Testis (tissue), 2 donors: Measurements from ENCODE around the gene AKAP5.

ENCODE experiments used
- POLR2A ChIP-seq: fragments of 450-650 bp; IDR thresholded peaks from one replicate; pipeline ENCODE4 v1.6.1; 2017; ENCODE audit warnings: antibody characterized with exemption, mild to moderate bottlenecking, moderate library complexity
- TF ChIP-seq, protein P1 (sequence below), 3 experiments: fragments of 450-650 bp in 2 of 3; fragments of 200-600 bp in 1 of 3; sonication (generic) in 1 of 3; IDR thresholded peaks; one replicate each; pipeline ENCODE4 v1.5.1; 2016 to 2019; ENCODE audit warnings: antibody characterized with exemption in 3 of 3, mild to moderate bottlenecking in 2 of 3, moderate library complexity in 1 of 3

DNA sequence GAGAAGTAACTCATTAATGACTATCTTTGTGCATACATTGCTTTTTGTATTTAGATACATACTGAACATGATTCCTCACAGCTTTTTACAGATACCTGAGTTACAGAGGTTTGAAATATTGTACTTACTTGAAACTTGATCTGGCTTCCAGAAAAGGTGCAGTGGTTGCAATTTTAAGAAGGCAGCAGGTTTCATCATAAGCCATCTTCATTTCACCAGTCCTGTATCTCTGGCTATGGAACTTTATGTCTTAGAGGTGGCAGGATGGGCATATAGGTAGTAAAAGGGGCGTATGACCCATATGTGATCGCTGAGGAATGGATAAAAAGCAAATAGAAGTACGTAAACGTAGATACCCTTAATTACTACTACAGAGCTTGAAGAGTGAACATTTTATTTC, 52.9 kb downstream of the AKAP5 start:
- TF ChIP-seq, protein P1, sequence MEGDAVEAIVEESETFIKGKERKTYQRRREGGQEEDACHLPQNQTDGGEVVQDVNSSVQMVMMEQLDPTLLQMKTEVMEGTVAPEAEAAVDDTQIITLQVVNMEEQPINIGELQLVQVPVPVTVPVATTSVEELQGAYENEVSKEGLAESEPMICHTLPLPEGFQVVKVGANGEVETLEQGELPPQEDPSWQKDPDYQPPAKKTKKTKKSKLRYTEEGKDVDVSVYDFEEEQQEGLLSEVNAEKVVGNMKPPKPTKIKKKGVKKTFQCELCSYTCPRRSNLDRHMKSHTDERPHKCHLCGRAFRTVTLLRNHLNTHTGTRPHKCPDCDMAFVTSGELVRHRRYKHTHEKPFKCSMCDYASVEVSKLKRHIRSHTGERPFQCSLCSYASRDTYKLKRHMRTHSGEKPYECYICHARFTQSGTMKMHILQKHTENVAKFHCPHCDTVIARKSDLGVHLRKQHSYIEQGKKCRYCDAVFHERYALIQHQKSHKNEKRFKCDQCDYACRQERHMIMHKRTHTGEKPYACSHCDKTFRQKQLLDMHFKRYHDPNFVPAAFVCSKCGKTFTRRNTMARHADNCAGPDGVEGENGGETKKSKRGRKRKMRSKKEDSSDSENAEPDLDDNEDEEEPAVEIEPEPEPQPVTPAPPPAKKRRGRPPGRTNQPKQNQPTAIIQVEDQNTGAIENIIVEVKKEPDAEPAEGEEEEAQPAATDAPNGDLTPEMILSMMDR (IDR thresholded peaks at IDR 0.05), result no peak
- no peak for TF ChIP-seq POLR2A
